Measurements from ENCODE around the gene RBM44. TPM values are rescaled to one million over a fixed set of nuclear protein-coding genes. Genes with fewer than 3 reads are reported as not detected.
"Not testable (repeated sequence)": the region's sequence is repeated elsewhere in the genome, so short reads cannot be mapped to it uniquely, and the experiment has no call there.

Gene RBM44
- total RNA-seq, 1 donor from 2014 or later, result 0.50 TPM

- no peaks in the 10 kb centered on the region for H3K9me3 Mint-ChIP-seq (ENCODE audit: low read depth)
- H3K27ac Mint-ChIP-seq (ENCODE audit: unreplicated experiment), result no peak overlapping the region
- no peak overlapping the region for H3K4me3 Mint-ChIP-seq (ENCODE audit: unreplicated experiment)
- no peak for TF ChIP-seq CTCF (IDR thresholded peaks at IDR 0.05)
- peaks cover 43% of the 10 kb centered on the region for H3K36me3 Mint-ChIP-seq (ENCODE audit: low read depth)
- H3K27me3 Mint-ChIP-seq (ENCODE audit: low read depth), result no peaks in the 10 kb centered on the region
- no peak for DNase-seq (ENCODE audit: low spot score)
- peaks cover 7% of the 10 kb centered on the region for H3K4me1 Mint-ChIP-seq (ENCODE audit: low read depth)
These were observed 43.8 kb upstream of the RBM44 start for GRCh38 chr2:237754626-237755248.

- H3K36me3 Mint-ChIP-seq (ENCODE audit: low read depth), result peaks cover 48% of the 10 kb centered on the region
- no peak for TF ChIP-seq CTCF (IDR thresholded peaks at IDR 0.05)
- no peak for DNase-seq (ENCODE audit: low spot score)
- no peaks in the 10 kb centered on the region for H3K27me3 Mint-ChIP-seq (ENCODE audit: low read depth)
- H3K9me3 Mint-ChIP-seq (ENCODE audit: low read depth), result no peaks in the 10 kb centered on the region
- no peak overlapping the region for H3K4me3 Mint-ChIP-seq (ENCODE audit: unreplicated experiment)
- peaks cover 7% of the 10 kb centered on the region for H3K4me1 Mint-ChIP-seq (ENCODE audit: low read depth)
- no peak overlapping the region for H3K27ac Mint-ChIP-seq (ENCODE audit: unreplicated experiment)
These were observed 41.0 kb upstream of the RBM44 start for GRCh38 chr2:237757616-237758015.

DNA sequence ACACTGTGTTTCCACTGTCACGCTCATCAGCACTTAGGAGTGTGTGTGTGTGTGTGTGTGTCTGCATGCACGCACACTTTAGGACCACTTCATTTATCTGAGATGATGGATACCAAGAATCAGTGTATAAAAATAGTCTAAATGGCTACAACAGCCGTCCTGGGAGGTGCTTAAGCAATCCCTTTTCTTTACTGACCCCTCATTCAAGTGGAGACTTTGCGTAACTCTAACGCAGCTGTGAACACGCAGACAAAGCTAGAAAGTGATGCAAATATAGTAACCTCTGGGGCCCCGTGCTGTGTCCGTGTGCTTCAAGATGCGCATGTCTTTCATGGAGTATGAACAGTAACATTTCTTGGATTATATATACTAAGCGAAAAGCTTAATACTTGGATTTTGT, 40.4 kb upstream of the RBM44 start:
- Mint-ChIP-seq H3K4me3 (ENCODE audit: unreplicated experiment) (no peak overlapping the region), H3K4me1 (ENCODE audit: low read depth) (peaks cover 7% of the 10 kb centered on the region), H3K9me3 (ENCODE audit: low read depth) (no peaks in the 10 kb centered on the region), H3K27me3 (ENCODE audit: low read depth) (no peaks in the 10 kb centered on the region), H3K36me3 (ENCODE audit: low read depth) (peaks cover 48% of the 10 kb centered on the region), H3K27ac (ENCODE audit: unreplicated experiment) (no peak overlapping the region)
- no peak for TF ChIP-seq CTCF (IDR thresholded peaks at IDR 0.05)
- DNase-seq (ENCODE audit: low spot score), result no peak

- TF ChIP-seq CTCF (IDR thresholded peaks at IDR 0.05), result no peak
- H3K36me3 Mint-ChIP-seq (ENCODE audit: low read depth), result peaks cover 52% of the 10 kb centered on the region
- H3K4me3 Mint-ChIP-seq (ENCODE audit: unreplicated experiment), result no peak overlapping the region
- DNase-seq (ENCODE audit: low spot score), result no peak
- no peaks in the 10 kb centered on the region for H3K27me3 Mint-ChIP-seq (ENCODE audit: low read depth)
- peaks cover 6% of the 10 kb centered on the region for H3K4me1 Mint-ChIP-seq (ENCODE audit: low read depth)
- H3K9me3 Mint-ChIP-seq (ENCODE audit: low read depth), result no peaks in the 10 kb centered on the region
- H3K27ac Mint-ChIP-seq (ENCODE audit: unreplicated experiment), result no peak overlapping the region
These were observed 39.4 kb upstream of the RBM44 start for GRCh38 chr2:237759176-237759575.

GRCh38 chr2:237760506-237761502, 37.8 kb upstream of the RBM44 start:
- Mint-ChIP-seq H3K9me3 (ENCODE audit: low read depth) (no peaks in the 10 kb centered on the region), H3K36me3 (ENCODE audit: low read depth) (peaks cover 44% of the 10 kb centered on the region), H3K4me1 (ENCODE audit: low read depth) (peaks cover 1% of the 10 kb centered on the region), H3K27me3 (ENCODE audit: low read depth) (no peaks in the 10 kb centered on the region), H3K27ac (ENCODE audit: unreplicated experiment) (no peak overlapping the region), H3K4me3 (ENCODE audit: unreplicated experiment) (no peak overlapping the region)
- TF ChIP-seq CTCF (IDR thresholded peaks at IDR 0.05), result no peak
- no peak for DNase-seq (ENCODE audit: low spot score)

GRCh38 chr2:237762291-237763182, 36.0 kb upstream of the RBM44 start:
- Mint-ChIP-seq H3K36me3 (ENCODE audit: low read depth) (peaks cover 36% of the 10 kb centered on the region), H3K4me1 (ENCODE audit: low read depth) (peaks cover 13% of the 10 kb centered on the region)
- not testable (repeated sequence) for H3K27me3 Mint-ChIP-seq (ENCODE audit: low read depth); H3K4me3 Mint-ChIP-seq (ENCODE audit: unreplicated experiment); H3K27ac Mint-ChIP-seq (ENCODE audit: unreplicated experiment); H3K9me3 Mint-ChIP-seq (ENCODE audit: low read depth); DNase-seq (ENCODE audit: low spot score)
